ENCODE data around the gene AGBL4.

- TF ChIP-seq ZNF26 (tag by site-specific recombination; IDR thresholded peaks at IDR 0.05) = no peak
- TF ChIP-seq ZBTB7A (tag by site-specific recombination; IDR thresholded peaks at IDR 0.05; ENCODE audit: low read depth) = no peak
- TF ChIP-seq ZNF239 (tag by site-specific recombination; IDR thresholded peaks at IDR 0.05) = no peak
- no peak for TF ChIP-seq ZSCAN30 (tag by site-specific recombination; IDR thresholded peaks at IDR 0.05)
These were observed 1453.2 kb downstream of the AGBL4 start for GRCh38 chr1:48570568-48570967.

Data from HEK293 (cell line).